Embryonic facial prominence (tissue), 1 donor: ENCODE data around the gene TMEM141.
"Not testable (repeated sequence)": the region's sequence is repeated elsewhere in the genome, so short reads cannot be mapped to it uniquely, and the experiment has no call there.

Experiments
- DNase-seq: peaks from one replicate; pipeline ENCODE4 v3.0.0-alpha.2; 2016; ENCODE audit errors: extremely low spot score

Gene TMEM141

DNA sequence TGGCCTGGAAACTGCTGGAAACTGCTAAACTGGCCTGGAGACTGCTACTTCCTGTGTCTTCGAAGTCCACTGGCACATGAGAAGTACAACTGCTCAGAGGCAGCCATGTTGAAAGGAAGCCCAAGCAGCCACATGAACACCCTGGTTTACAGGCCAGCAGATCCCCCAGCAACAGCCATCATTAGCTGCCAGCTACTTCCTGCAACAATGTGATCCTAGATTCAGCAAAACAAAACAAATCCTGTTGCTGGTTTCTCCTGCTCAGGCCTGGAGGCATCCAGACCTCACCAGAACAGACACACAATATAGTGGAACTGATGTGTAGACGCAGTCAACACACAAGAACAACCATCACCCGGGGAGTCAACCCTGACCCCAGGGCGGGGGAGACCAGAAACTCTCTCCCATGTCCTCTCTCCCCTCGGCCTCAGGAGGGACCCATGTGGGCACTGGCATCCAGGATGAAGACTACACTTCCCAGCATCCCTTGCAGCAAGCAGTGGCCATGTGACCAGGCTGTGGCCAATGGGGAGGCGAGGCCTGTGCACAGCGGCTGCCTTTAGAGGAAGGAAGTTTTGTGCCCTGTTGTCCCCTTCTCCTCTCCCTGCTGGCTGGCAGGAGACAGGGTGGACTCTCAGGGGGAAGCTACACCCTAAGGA, 17.6 kb upstream of the TMEM141 start:
- no peak for DNase-seq

DNA sequence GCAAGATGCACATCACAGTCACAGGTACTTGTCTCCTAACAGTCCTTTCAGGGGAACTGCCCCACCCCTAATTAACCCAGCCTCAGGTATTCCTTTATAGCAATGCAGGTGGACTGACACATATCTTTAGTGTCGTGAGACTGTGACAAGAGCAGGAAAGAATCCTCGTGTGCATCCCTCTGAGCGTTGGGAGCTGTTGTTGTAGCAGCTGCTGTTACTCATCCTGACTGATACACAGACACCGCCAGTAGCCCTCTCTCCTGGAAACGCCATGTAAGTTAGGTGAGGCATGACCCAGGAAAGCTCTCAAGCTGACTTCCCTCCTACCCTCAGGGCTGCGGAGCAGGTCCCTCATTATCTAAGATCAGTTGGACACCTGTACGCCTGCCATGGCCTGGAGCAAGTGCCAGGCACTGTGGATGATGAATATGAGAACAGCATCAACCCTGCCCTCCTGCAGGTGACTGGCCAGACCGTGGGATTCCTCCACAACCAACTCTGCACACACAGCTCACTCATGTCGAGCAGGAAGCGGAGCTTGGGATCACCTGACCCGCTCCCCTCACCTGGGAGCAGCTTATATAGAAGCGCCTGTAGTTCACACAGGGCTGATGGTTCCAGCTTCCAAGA, 16.6 kb upstream of the TMEM141 start:
- no peak for DNase-seq

GRCh38 chr9:136775191-136775590, 16.0 kb upstream of the TMEM141 start:
- no peak for DNase-seq

DNA sequence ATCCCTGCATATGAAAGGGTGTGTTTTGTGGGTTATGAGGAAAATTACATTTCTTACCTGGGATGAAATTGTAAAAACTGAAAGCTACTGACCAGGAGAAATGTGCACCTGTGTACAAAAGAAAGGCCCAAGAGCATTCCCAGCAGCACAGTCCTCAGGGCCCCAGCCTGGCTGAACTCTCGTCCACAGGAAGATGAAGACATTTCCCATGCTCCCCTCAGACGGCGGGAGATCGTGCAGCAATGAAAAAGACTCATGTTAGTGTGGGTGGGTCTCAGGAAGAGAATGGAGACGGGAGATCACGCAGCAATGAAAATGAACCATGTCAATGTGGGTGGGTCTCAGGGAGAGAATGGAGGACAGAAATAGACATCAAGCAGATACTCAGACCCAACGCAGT, 14.2 kb upstream of the TMEM141 start:
- no peak for DNase-seq

DNA sequence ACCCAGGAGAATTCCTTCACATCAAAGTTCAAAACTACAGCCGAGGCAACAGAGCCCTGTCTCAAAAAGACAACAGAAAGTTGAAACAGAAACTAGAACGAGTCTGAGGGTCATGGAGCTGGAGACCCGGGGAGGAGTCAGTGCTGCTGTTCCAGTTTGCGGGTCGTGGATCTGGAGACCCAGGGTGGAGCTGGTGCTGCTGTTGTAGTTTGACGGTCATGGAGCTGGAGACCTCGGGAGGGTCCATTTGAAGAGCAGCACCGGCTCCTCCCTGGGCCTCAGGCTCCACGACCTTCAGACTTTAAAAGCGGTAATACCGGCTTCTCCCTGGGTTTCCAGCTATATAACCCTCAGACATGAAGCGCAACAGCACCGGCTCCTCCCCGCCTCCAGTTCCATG, 13.8 kb upstream of the TMEM141 start:
- DNase-seq = no peak

GRCh38 chr9:136779808-136780207, 11.3 kb upstream of the TMEM141 start:
- no peak for DNase-seq

- DNase-seq = no peak
These were observed 8.7 kb upstream of the TMEM141 start for GRCh38 chr9:136782452-136782851.

DNA sequence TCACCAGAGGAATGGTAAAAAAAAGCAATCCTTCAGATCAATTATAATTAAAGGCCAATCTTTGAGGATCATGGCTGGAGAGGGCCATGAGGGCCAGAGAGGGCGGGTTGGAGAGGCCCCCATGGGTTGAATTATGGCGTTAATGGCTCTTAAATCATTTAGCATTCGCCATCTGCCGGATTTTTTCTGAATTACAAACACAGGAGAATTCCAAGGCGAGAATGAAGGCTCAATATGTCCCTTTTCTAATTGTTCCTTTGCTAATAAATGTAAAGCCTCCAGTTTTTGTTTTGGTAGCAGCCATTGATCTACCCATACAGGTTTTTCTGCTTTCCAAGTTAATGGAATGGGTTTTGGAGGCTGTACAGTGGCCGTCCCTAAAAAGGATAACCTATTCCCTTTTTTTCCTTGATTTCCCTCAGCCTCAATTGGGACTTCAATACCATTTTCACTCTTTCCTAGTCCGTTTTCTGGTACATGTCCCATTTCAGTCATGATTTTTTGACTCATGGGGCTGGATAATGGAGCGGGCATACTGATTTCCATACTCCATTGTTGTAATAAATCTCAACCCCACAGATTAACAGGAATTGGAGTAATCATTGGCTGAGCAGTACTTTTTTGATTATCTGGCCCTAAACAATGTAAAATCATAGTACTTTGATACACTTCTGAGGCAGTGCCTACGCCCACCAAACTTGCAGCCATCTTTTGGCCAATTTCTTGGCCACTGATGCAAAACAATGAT, 6.7 kb upstream of the TMEM141 start:
- DNase-seq = no peak

DNA sequence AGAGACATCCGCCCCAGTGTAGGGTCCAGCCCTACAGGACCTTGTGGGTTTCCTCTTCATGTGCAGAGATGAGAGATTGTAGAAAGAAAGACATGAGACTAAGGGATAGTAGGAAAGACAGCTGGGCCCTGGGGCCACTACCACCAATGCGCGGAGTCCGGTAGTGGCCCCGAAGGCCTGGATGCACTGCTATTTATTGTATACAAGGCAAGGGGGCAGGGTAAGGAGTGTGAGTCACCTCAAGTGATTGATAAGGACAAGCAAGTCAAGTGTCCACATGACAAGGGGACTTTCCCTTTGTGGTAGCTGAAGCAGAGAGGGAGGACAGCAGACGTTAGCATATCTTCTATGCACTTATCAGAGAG, 6.2 kb upstream of the TMEM141 start:
- no peak for DNase-seq

- DNase-seq = not testable (repeated sequence)
These were observed 5.4 kb upstream of the TMEM141 start for GRCh38 chr9:136785565-136786355.

DNA sequence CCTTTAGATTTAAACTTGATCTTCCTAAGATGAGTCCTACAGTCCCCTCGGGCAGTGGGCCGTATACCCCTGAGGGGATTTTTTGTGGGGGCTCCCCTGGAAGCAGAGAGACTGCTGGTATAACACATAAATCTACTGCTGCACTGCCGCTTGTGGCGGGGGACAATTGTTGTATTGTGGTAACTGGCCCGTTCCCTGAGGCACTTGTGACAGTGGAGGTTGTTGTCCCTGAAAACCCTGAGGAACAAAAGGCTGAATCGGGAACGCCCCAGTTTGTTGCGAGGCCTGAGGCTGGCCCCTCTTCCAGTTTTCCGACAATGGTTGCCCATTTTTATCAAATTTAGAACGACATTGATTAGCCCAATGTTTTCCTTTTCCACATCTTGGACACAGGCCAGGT, 4.7 kb upstream of the TMEM141 start:
- no peak for DNase-seq

DNA sequence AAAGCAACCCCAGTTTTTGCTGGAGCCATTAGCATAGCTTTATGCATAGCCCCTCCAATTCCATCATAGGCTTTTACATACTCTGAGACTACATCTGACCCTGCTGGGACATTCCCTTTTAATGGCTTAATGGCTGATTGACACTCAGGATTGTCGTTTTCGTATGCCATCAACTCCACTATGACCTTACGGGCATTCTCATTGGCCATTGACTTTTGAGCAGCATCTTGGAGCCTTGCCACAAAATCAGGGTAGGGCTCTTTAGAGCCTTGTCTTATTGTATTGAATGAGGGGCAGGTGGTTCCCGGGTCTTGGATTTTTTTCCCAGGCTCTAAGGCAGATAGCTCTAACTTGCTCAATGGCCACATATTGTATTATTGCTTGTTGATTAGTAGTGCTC, 4.2 kb upstream of the TMEM141 start:
- DNase-seq = not testable (repeated sequence)

GRCh38 chr9:136787690-136788400, 3.3 kb upstream of the TMEM141 start:
- no peak for DNase-seq

GRCh38 chr9:136788644-136789522, 2.3 kb upstream of the TMEM141 start:
- DNase-seq = not testable (repeated sequence)

DNA sequence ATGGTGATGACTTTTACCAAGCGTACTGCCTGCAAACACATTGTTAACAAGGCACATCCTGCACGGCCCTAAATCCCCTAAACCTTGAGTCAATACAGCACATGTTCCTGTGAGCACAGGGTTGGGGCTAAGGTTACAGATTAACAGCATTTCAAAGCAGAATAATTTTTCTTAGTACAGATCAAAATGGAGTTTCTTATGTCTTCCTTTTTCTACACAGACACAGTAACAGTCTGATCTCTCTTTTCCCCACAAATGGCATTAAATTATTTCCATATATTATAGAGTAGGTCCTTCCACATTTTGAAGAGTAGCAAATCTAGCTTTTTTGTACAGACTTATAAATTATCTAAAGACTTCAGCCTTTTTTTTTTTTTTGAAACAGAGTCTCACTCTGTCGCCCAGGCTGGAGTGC, 1.6 kb upstream of the TMEM141 start:
- no peak for DNase-seq

DNA sequence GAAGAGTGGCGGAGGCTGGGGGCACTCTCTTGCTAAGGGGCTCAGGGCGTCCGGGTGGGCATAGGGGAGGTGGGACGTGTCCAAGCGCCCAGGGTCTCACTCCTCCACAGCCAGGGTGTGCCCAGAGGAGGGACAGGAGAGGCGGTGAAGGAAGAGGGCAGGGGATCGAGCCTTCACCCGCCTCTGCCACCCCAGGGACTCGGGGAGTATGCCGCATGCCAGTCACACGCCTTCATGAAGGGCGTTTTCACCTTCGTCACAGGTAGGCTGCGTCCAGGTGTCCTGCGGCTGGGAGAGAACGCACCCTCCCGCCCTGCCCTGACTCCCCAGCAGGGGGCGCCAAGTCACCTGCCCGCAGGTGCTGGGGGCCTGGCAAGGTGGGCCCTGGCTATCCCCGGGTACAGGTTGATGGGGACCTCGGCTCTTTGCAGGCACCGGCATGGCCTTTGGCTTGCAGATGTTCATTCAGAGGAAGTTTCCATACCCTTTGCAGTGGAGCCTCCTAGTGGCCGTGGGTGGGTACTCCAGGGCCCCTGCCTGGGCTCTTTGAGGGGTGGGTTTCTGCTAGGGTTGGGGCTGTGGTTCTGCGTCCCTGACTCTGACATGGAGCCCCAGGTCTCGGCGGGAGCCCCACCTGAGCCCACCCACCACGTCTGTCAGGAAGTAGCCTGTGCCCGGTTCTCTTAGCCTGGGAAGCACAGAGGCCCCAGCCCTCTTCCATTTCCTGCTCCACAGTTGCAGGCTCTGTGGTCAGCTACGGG, 552 bp downstream of the TMEM141 start:
- DNase-seq = no peak

DNA sequence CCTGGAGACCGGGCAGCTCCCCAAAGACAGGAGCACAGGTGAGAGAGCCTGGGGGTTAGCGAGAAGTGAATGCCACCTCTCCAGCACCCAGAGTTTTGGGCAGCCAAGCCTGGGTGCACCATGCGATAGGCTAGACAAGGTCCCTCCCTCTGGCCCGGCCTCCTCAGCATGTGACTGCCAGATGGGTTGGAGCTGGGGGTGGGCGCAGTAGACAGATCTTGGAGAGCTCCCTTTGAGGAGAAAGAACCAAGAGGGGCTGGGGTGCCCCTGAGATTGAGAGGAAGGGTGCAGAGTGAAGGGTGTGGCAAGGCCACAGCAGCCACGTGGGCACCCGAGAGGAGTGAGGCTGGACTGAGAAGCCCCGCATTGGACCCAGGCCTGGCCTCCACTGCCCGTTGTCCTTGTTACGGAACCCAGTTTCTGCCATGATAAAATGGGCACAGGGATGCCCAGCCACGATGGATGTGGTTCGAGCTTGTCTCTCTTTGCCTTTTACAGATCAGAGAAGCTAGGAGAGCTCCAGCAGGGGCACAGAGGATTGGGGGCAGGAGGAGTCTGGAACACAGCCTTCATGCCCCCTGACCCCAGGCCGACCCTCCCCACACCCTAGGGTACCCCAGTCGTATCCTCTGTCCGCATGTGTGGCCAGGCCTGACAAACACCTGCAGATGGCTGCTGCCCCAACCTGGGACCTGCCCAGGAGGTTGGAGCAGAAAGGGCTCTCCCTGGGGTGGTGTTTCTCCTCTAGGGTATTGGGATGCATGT, 1.4 kb downstream of the TMEM141 start:
- no peak for DNase-seq

DNA sequence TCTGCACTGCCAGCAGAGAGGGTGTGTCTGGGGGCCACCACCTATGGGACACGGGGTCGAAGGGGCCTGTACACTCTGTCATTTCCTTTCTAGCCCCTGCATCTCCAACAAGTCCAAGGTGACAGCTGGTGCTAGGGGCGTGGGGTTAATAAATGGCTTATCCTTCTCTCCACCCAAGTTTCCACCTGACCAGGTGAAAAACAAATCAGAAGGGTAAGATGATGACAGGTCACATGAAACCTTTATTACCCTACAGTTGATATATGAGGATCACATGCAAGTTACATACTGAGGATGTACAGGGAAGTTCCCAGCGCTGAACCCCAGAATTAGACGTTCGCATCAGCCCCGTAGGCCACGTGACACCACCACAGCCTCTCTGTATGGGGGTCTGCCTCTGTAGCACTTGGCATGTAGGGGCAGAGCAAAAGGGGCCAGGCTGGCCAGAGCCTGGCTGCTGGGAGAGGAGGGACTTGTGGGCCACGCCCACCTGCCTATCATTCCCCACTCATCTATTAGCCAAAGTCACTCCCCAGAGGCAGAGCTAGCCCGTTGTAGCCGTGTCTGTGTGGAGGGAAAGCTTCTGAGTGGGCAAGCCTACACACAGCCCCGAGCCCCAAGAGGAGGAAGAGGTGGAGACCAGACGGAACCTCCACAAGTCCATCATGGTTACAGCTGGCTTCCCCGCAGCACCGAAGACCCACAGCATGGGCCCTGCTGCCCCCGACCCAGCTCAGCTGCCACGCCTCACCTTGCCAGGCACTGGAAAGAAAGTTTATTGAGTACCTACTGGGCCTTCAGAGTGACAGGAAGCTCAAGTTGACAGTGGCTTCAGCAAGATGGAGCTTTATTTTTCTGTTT, 2.2 kb downstream of the TMEM141 start:
- no peak for DNase-seq
